HG03135 (cell line): ENCODE results near the gene CLCN7.

Source experiments
- ATAC-seq: cut with Tn5 transposase; IDR thresholded peaks from one replicate; pipeline ENCODE4 v1.9.1; 2021; ENCODE audit warnings: mild to moderate bottlenecking, moderate library complexity; ENCODE audit not compliant: unreplicated experiment

CLCN7 gene

GRCh38 chr16:1408171-1408837 lies 66.5 kb downstream of the CLCN7 start:
- ATAC-seq = peak; percentile 81

GRCh38 chr16:1407753-1408152 lies 67.1 kb downstream of the CLCN7 start:
- peak; percentile 8 for ATAC-seq

GRCh38 chr16:1403733-1404132 lies 71.1 kb downstream of the CLCN7 start:
- ATAC-seq = no peak

GRCh38 chr16:1403036-1403435 lies 71.8 kb downstream of the CLCN7 start:
- no peak for ATAC-seq

- no peak for ATAC-seq
These were observed 73.1 kb downstream of the CLCN7 start for GRCh38 chr16:1401758-1402154.

- no peak for ATAC-seq
These were observed 73.6 kb downstream of the CLCN7 start for GRCh38 chr16:1401061-1401757.

GRCh38 chr16:1398826-1399581 lies 75.8 kb downstream of the CLCN7 start:
- ATAC-seq = no peak

GRCh38 chr16:1398351-1398750 lies 76.5 kb downstream of the CLCN7 start:
- ATAC-seq = no peak

GRCh38 chr16:1397779-1398178 lies 77.0 kb downstream of the CLCN7 start:
- no peak for ATAC-seq

GRCh38 chr16:1395444-1396031 lies 79.3 kb downstream of the CLCN7 start:
- ATAC-seq = no peak
